Activated naive CD8-positive, alpha-beta T cell treated with anti-CD3 and anti-CD28 coated beads for 36 hours (primary cell): Measurements from ENCODE around the gene CTNNA2. TPM values are rescaled to one million over a fixed set of nuclear protein-coding genes. Genes with fewer than 3 reads are reported as not detected.

ENCODE experiments used
- DNase-seq: peaks from one replicate; pipeline ENCODE4 v3.0.0; 2021
- H3K27ac Mint-ChIP-seq: one replicate; pipeline ENCODE4 v1.8.0; 2022; ENCODE audit warnings: mild to moderate bottlenecking, moderate library complexity, mixed read lengths
- H3K27me3 Mint-ChIP-seq: one replicate; pipeline ENCODE4 v1.8.0; 2022; ENCODE audit warnings: mild to moderate bottlenecking, mixed read lengths
- H3K36me3 Mint-ChIP-seq: one replicate; pipeline ENCODE4 v1.8.0; 2021; ENCODE audit warnings: mild to moderate bottlenecking, mixed read lengths
- H3K4me1 Mint-ChIP-seq: one replicate; pipeline ENCODE4 v1.8.0; 2021; ENCODE audit warnings: mixed read lengths
- H3K4me3 Mint-ChIP-seq: one replicate; pipeline ENCODE4 v1.8.0; 2022; ENCODE audit warnings: mild to moderate bottlenecking, moderate library complexity, mixed read lengths
- H3K9me3 Mint-ChIP-seq: one replicate; pipeline ENCODE4 v1.8.0; 2022; ENCODE audit warnings: mixed read lengths
- total RNA-seq, 2 experiments: library from RNA; stranded (reverse); gene quantifications; one replicate each; pipeline ENCODE4 v1.2.3, GENCODE V29; 2021

CTNNA2 gene
- total RNA-seq, 2 experiments from 2014 or later = not detected

GRCh38 chr2:79630972-79631557 lies 118.2 kb downstream of the CTNNA2 start:
- Mint-ChIP-seq H3K4me1 (no peaks in the 10 kb centered on the region), H3K36me3 (peaks cover 3% of the 10 kb centered on the region), H3K27me3 (no peaks in the 10 kb centered on the region), H3K9me3 (peaks cover 4% of the 10 kb centered on the region), H3K27ac (no peak overlapping the region), H3K4me3 (no peak overlapping the region)
- no peak for DNase-seq

DNA sequence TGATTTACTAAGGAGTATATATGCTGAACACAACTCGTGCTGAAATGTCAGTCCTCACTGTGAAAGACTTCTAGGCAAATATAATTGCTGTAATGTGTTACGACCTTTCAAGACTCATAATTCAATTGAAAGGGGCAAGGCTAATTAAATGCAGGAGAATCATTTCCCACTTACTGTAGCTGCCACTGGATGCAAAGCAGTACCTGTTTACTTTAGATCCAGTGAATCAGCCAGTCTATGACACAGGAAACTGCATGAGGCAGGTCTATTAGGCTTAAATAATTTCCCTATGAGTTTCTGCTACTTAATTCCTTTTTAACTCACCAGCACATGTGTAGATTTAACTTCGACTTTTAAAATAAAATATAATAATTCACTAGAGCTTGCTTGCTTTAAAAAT lies 125.6 kb downstream of the CTNNA2 start:
- Mint-ChIP-seq H3K27ac (no peak overlapping the region), H3K27me3 (no peaks in the 10 kb centered on the region), H3K4me1 (no peaks in the 10 kb centered on the region), H3K4me3 (no peak overlapping the region), H3K36me3 (peaks cover 3% of the 10 kb centered on the region), H3K9me3 (peaks cover 3% of the 10 kb centered on the region)
- DNase-seq = no peak

- DNase-seq = no peak
- Mint-ChIP-seq H3K4me1 (no peaks in the 10 kb centered on the region), H3K27me3 (no peaks in the 10 kb centered on the region), H3K4me3 (no peak overlapping the region), H3K9me3 (peaks cover 5% of the 10 kb centered on the region), H3K27ac (no peak overlapping the region), H3K36me3 (peaks cover 3% of the 10 kb centered on the region)
Observed at GRCh38 chr2:79638954-79639353, 126.1 kb downstream of the CTNNA2 start.

DNA sequence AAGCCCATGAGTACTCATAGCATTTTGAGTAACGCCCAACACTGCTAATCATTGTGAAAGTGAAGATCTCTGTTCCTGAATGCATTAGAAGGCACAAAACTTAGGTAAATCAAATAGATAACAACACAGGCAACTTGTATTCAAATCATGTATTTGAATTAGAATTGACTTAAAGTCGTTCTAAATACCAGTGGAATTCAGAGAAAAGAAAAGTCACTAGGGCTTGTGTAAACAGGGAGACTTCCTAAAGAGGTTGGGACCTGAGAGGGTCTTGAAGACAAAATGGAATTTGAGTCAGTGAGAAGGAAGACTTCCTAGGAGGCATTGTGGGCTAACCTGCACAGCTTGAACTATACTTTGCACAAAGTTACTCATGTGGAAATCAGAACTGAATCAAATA lies 127.2 kb downstream of the CTNNA2 start:
- H3K4me3 Mint-ChIP-seq = no peak overlapping the region
- no peaks in the 10 kb centered on the region for H3K27me3 Mint-ChIP-seq
- no peaks in the 10 kb centered on the region for H3K4me1 Mint-ChIP-seq
- peaks cover 4% of the 10 kb centered on the region for H3K9me3 Mint-ChIP-seq
- no peaks in the 10 kb centered on the region for H3K36me3 Mint-ChIP-seq
- no peak overlapping the region for H3K27ac Mint-ChIP-seq
- DNase-seq = no peak

- H3K27ac Mint-ChIP-seq = no peak overlapping the region
- H3K9me3 Mint-ChIP-seq = peaks cover 15% of the 10 kb centered on the region
- H3K36me3 Mint-ChIP-seq = no peaks in the 10 kb centered on the region
- H3K4me3 Mint-ChIP-seq = no peak overlapping the region
- H3K4me1 Mint-ChIP-seq = no peaks in the 10 kb centered on the region
- no peak for DNase-seq
- H3K27me3 Mint-ChIP-seq = no peaks in the 10 kb centered on the region
Observed at GRCh38 chr2:79649531-79649930, 136.7 kb downstream of the CTNNA2 start.

DNA sequence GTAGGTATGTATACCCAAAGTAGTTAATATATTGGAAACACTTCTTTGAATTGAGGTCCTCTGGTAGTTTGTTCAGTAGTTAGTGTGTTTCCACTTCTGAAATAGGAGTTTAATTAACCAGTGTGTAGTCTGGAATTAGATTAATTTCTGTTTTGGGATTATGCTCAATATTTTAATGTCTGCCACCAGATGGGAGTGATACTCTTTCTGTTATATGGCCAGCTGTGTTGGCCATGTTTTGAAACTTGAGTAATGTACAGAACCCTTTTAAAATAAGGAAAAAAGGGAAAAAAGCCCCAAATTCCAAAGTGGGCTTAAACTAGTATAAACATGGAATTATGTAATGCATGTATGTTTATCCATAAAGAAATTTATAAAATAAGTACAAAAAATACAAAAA lies 147.7 kb downstream of the CTNNA2 start:
- H3K4me3 Mint-ChIP-seq = no peak overlapping the region
- peaks cover 1% of the 10 kb centered on the region for H3K9me3 Mint-ChIP-seq
- no peak for DNase-seq
- H3K27ac Mint-ChIP-seq = no peak overlapping the region
- no peaks in the 10 kb centered on the region for H3K4me1 Mint-ChIP-seq
- no peaks in the 10 kb centered on the region for H3K27me3 Mint-ChIP-seq
- H3K36me3 Mint-ChIP-seq = no peaks in the 10 kb centered on the region

- Mint-ChIP-seq H3K27ac (no peak overlapping the region), H3K4me3 (no peak overlapping the region), H3K27me3 (no peaks in the 10 kb centered on the region), H3K9me3 (peaks cover 5% of the 10 kb centered on the region), H3K4me1 (no peaks in the 10 kb centered on the region), H3K36me3 (no peaks in the 10 kb centered on the region)
- no peak for DNase-seq
Observed at GRCh38 chr2:79665091-79665490, 152.2 kb downstream of the CTNNA2 start.

DNA sequence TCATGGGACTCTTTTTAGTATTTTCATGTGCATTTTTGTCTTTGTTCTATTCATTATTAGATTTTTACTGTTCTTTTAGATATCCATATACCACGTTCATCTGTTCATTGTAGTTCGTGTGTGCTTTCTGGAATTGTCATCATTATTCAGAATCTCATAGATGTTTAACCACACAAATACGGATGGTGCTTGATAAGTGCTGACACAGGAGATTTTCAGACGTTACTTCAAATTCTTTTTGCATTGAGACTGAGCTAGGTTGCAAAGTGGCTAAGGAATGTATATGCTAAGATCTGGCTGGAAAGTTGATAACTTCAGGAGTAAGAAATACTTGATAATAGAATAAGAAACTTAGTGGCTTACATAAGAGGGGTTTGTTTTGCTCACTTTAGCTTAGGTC lies 153.6 kb downstream of the CTNNA2 start:
- no peaks in the 10 kb centered on the region for H3K27me3 Mint-ChIP-seq
- no peak overlapping the region for H3K4me3 Mint-ChIP-seq
- no peak for DNase-seq
- no peaks in the 10 kb centered on the region for H3K36me3 Mint-ChIP-seq
- no peak overlapping the region for H3K27ac Mint-ChIP-seq
- H3K4me1 Mint-ChIP-seq = no peaks in the 10 kb centered on the region
- peaks cover 5% of the 10 kb centered on the region for H3K9me3 Mint-ChIP-seq

GRCh38 chr2:79669714-79670113 lies 156.9 kb downstream of the CTNNA2 start:
- no peak for DNase-seq
- no peaks in the 10 kb centered on the region for H3K27me3 Mint-ChIP-seq
- no peak overlapping the region for H3K27ac Mint-ChIP-seq
- H3K4me1 Mint-ChIP-seq = no peaks in the 10 kb centered on the region
- no peaks in the 10 kb centered on the region for H3K36me3 Mint-ChIP-seq
- peaks cover 6% of the 10 kb centered on the region for H3K9me3 Mint-ChIP-seq
- H3K4me3 Mint-ChIP-seq = no peak overlapping the region

GRCh38 chr2:79670198-79670597 lies 157.3 kb downstream of the CTNNA2 start:
- Mint-ChIP-seq H3K27me3 (no peaks in the 10 kb centered on the region), H3K4me3 (no peak overlapping the region), H3K9me3 (peaks cover 6% of the 10 kb centered on the region)

DNA sequence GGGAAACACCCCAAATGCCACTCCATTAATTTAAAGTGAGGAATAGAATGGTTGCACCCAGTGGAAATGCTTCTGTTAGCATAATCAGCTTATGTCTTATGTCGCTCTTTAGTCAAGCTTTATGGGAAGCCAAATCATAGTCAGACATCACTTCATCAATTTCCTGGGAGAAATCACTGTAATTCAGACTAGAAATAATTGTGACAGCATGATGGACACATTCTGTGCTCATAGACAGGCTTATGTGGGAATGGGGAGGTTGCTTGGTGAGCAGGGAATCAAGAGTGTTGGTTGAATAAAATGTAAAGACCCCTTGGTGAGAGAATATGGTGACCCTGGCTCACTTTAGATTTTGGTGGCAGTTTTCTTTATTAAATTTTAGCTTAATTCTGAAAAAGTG lies 174.0 kb downstream of the CTNNA2 start:
- no peaks in the 10 kb centered on the region for H3K4me1 Mint-ChIP-seq
- H3K27me3 Mint-ChIP-seq = no peaks in the 10 kb centered on the region
- H3K9me3 Mint-ChIP-seq = peaks cover 1% of the 10 kb centered on the region
- no peak overlapping the region for H3K27ac Mint-ChIP-seq
- no peak overlapping the region for H3K4me3 Mint-ChIP-seq
- H3K36me3 Mint-ChIP-seq = no peaks in the 10 kb centered on the region
- DNase-seq = no peak

More at GRCh38 chr2:79670198-79670597, 157.3 kb downstream of the CTNNA2 start:
- H3K36me3 Mint-ChIP-seq = no peaks in the 10 kb centered on the region
- H3K4me1 Mint-ChIP-seq = no peaks in the 10 kb centered on the region
- H3K27ac Mint-ChIP-seq = no peak overlapping the region
- DNase-seq = no peak

DNA sequence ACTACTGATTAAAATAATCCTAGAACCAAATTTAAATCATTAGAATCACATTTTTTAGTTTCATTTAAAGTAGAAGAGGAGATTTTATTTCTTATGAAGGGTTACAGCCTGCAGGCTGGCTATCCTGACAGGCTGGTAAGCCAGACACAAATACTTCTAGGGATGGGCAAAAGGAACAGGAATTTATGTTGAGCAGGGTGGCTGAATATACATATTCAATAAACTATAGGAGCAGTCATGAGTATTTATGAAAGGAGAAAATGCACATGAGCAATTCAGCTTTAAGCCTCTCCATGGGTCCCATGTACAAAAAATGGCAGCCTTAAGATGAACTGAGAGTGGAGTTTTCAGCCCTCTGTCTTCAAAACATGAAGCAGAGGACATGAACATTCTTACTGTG lies 182.4 kb downstream of the CTNNA2 start:
- DNase-seq = no peak
- Mint-ChIP-seq H3K4me1 (no peaks in the 10 kb centered on the region), H3K4me3 (no peak overlapping the region), H3K27ac (no peak overlapping the region), H3K9me3 (peaks cover 3% of the 10 kb centered on the region), H3K36me3 (no peaks in the 10 kb centered on the region), H3K27me3 (no peaks in the 10 kb centered on the region)

DNA sequence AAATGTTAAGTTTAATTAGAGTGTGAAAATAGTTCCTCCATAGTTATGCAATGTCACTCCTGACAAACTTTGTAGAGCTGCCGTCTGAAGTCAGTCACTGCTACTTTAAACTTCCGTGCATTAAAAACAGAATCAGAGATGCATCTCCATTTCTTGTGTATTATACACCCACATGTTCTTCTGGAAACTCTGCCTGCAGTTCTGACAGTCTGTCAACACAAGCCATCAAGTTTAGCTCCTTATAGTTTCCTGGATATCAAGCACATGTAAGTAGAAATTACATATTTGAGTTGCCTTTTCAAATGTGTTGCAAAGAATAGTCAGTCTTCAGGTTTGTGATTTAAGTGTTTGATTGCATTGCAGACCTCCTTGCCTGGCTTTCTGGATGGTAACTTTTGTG lies 184.3 kb downstream of the CTNNA2 start:
- Mint-ChIP-seq H3K4me3 (no peak overlapping the region), H3K36me3 (no peaks in the 10 kb centered on the region), H3K4me1 (no peaks in the 10 kb centered on the region), H3K27ac (no peak overlapping the region), H3K27me3 (no peaks in the 10 kb centered on the region), H3K9me3 (peaks cover 3% of the 10 kb centered on the region)
- no peak for DNase-seq

- H3K9me3 Mint-ChIP-seq = peaks cover 3% of the 10 kb centered on the region
- H3K27ac Mint-ChIP-seq = no peak overlapping the region
- H3K27me3 Mint-ChIP-seq = no peaks in the 10 kb centered on the region
- H3K4me3 Mint-ChIP-seq = no peak overlapping the region
- DNase-seq = no peak
- H3K4me1 Mint-ChIP-seq = no peaks in the 10 kb centered on the region
- H3K36me3 Mint-ChIP-seq = no peaks in the 10 kb centered on the region
Observed at GRCh38 chr2:79700651-79701050, 187.8 kb downstream of the CTNNA2 start.

GRCh38 chr2:79702905-79703304 lies 190.1 kb downstream of the CTNNA2 start:
- Mint-ChIP-seq H3K4me1 (no peaks in the 10 kb centered on the region), H3K9me3 (peaks cover 5% of the 10 kb centered on the region), H3K36me3 (no peaks in the 10 kb centered on the region)

GRCh38 chr2:79711098-79711497 lies 198.2 kb downstream of the CTNNA2 start:
- no peak overlapping the region for H3K4me3 Mint-ChIP-seq
- H3K4me1 Mint-ChIP-seq = no peaks in the 10 kb centered on the region
- DNase-seq = no peak
- H3K27ac Mint-ChIP-seq = no peak overlapping the region
- peaks cover 3% of the 10 kb centered on the region for H3K9me3 Mint-ChIP-seq
- H3K36me3 Mint-ChIP-seq = no peaks in the 10 kb centered on the region
- H3K27me3 Mint-ChIP-seq = no peaks in the 10 kb centered on the region

More at GRCh38 chr2:79702905-79703304, 190.1 kb downstream of the CTNNA2 start:
- DNase-seq = no peak
- Mint-ChIP-seq H3K27ac (no peak overlapping the region), H3K4me3 (no peak overlapping the region), H3K27me3 (no peaks in the 10 kb centered on the region)
